Stimulated activated CD4-positive, alpha-beta T cell treated with anti-CD3 and anti-CD28 coated beads, TNF-alpha, amount 100 ng/mL, for 1 hour (primary cell): ENCODE measurements around the gene GNG12.

ENCODE experiments used
- DNase-seq, 3 donors: peaks; one replicate each; pipeline ENCODE4 v3.0.0-alpha.2; 2020; ENCODE audit warnings: low read depth in 3 of 3, low spot score in 1 of 3

Gene GNG12

GRCh38 chr1:67816095-67816475 is 17.2 kb downstream of the GNG12 start:
- DNase-seq, result no peak

DNA sequence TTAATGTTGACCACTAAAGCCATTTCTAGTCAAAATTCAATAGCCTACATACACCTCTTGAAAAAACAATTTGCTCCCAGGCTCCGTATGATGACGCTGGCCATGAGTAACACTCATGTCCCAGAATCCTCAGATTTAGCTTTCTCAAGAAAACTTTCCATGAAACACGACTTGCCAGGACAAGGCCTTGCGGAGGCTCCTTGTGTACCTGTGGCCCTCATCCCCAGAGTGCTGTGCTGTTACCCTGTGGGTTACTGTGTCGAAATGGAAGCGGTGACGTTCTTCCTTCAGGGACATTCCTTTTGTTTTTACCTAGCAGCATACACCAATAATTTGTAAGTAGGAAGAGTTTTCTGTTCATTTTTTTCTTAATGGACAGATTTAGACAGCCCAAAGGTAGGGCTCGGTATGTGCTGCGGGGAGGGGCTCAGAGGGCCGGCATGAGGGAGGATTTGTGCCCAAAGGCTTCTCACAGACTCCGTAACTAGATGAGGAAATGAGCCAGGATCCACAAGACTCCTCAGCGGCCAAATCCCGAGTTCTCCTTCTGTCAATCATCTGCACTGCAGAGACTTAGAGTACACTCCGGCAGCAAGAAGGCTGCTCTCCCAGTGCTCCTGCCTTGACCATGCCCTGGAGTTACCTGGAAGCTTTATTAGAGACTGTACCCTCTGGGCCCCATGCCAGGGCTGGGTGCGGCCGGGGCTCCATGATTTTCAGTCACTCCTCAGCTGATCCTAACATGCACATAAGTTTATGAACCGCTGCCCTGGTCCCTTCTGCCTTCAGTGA is 17.8 kb downstream of the GNG12 start:
- DNase-seq, result no peak

DNA sequence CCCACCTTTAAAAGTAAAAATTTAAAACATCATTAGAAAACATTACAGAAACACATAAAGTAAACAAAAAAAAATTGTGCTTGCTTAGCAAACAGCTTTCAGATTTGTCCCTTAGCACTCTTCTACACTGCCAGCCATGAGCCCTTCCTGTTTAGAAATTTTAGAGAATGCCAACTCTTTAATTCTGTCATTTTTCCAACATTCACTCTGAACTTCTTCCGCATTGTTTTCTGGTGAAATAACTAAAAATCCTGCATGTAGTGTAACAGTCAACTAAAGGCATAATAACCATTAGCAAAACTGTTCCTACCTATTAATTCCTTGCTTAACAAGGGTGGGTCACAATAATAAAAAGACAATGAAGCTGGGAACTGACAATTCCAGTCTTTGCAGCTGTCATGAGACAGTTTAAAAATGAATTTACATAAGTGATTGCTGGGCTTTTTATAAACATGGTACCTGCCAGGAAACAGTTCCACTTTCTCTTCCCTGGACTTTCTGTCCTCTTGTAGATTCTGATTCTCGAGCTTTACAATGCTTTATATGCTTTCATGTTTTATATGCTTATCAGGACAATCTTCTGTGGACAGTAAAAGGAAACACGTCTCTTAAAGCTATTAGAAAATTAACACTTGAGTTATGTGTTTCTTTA is 19.0 kb downstream of the GNG12 start:
- DNase-seq, result no peak

- DNase-seq, result no peak
Observed at GRCh38 chr1:67812226-67812625, 21.0 kb downstream of the GNG12 start.

DNA sequence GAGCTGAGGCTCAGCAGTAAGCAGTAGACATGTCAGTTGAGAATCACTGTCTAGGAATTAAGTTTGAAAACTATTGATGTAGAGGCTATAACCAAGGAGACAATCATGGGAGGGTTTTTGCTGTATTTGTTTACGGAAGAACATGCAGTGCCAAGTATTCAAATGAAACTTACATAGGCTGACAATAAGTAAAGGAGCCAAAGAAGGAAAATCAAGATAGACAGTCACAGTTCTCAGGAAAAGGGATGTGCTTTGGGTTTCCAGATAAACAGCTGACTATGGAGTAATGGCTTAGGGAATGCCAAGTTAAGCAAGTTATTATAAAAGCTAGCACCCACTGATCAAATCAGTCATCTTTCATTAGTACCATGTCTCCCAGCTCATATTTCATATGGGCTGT is 21.5 kb downstream of the GNG12 start:
- no peak for DNase-seq

DNA sequence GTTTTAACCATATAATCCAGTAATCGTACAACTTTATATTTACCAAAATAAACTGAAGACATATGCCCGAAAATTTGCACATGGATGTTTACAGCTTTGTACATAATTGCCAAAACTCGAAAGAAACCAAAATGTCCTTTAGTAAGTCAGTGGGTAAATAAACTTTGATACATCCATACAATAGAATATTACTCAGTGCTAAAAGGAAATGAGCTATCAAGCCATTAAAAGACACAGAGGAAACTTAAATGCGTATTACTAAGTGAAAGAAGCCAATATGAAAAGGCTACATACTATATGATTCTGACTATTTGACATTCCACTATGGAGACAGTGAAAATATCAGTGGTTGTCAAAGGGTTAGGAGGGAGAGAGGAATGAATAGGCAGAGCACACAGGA is 23.4 kb downstream of the GNG12 start:
- no peak for DNase-seq

- no peak for DNase-seq
Observed at GRCh38 chr1:67807282-67807681, 26.0 kb downstream of the GNG12 start.

- DNase-seq, result no peak
Observed at GRCh38 chr1:67804710-67805109, 28.6 kb downstream of the GNG12 start.

DNA sequence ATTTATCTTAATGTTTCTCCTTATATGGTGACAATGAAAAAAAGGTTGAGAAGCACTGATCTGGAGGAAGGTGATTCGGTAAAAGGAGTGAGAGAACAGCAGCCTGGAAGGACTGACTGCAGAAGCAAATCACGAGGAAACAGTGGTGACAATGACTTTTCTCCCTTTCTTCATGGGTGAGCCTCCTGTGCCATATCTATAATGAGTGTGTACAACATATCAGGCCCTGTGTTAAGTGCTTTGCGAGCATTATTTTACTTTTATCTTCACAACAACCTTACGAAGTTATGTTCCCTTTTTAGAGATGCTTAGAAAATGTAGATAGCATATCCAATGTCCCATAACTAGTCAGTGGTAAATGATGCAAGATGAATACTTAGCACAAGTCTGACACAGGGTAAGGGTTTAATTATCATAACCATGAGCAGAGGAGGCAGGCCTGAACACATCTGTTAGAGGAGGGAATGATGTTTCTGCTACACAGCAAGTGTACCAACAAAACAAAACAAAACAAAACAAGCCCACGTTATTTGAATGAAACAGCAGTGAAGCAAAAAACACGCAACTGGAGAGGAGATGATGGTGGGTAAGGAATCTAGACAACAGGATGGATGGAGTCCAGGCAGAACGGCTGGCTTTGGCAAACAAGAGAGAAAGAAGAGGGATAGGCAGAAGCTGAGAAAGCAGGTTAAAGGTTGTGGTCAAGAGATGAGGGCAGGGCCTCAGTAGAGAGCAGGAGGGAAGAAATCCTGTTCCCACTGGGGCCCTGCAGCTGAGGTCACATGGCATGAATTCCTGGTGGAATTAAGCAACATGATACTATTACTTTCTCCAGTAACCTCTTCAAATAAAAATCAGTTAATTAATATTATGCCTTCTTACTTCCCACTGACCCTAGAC is 29.6 kb downstream of the GNG12 start:
- DNase-seq, result no peak

DNA sequence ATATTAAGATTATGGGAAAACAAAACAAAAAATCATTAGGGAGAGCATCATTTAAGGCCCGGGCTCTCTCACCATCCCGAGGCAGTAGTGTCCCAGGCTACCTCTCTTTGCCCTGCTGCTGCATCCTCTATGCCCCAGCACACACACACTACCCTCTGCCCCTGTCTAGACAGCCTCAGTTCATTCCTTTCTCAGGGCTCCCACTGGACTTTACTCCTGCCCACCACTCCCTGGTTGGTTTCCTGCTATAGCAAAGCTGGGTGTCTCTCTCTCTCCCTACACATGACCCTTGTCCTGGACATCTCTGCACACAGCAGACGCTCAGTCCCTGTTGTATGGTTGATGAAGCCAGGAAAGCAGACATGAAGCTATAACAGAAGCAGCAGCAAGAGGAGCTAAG is 30.7 kb downstream of the GNG12 start:
- DNase-seq, result no peak

GRCh38 chr1:67801903-67802302 is 31.4 kb downstream of the GNG12 start:
- DNase-seq, result no peak

- no peak for DNase-seq
Observed at GRCh38 chr1:67795179-67795912, 37.9 kb downstream of the GNG12 start.

DNA sequence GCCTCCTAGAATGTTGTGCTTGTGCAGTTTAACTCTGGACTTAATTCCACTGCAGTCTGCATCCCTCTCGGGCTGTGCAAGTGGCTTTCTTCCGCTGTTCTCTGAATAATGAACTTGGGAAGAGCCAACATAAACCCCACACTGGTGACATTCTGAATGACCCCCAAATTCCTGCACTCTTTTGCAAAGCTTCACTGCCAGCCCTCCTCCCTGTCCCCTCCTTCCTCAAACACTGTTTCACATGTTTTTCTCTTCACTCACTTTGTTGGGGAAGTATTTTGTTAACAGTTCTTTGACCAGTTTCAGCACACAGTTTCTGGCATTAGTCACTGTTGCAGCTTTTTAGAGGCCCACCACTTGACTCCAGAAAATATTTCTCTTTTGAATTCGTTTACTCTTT is 39.7 kb downstream of the GNG12 start:
- no peak for DNase-seq

GRCh38 chr1:67792741-67793458 is 40.4 kb downstream of the GNG12 start:
- no peak for DNase-seq

DNA sequence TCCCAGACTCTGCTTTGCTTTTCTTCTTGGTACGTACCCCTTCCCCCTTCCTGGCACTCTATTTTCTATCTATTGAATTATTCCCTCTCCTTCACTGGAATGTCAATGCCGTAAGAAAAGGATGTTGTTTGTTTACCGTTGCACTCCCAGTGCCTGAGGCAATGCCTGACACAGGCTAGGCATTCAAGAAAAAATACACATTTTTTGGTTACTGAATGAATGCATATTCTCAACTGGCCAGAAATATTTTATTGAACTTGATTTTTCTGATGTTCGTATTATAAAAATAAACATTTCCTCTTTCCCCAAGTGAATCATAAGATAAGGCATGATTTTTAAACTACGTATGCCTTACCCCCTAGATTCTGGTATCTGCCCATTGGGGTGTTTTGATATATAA is 41.2 kb downstream of the GNG12 start:
- DNase-seq, result no peak

DNA sequence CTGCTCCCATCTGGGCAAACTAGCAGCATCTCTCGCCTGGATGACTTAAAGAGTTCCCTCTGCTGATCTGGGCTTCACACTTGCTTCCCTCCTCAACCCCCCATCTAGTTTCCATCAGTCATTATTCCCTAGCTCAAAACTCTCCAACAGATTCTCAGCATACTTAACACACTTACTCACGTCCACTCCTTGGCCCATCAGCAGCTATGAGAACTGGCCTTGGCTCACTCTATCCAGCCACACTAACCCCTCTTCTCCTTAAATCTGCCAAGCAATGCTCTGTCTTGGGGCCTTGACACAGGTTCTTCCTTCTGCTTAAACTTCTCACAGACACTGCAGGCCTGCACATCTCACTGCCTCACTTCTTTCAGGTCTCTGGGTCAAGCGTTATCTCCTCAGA is 41.6 kb downstream of the GNG12 start:
- no peak for DNase-seq

DNA sequence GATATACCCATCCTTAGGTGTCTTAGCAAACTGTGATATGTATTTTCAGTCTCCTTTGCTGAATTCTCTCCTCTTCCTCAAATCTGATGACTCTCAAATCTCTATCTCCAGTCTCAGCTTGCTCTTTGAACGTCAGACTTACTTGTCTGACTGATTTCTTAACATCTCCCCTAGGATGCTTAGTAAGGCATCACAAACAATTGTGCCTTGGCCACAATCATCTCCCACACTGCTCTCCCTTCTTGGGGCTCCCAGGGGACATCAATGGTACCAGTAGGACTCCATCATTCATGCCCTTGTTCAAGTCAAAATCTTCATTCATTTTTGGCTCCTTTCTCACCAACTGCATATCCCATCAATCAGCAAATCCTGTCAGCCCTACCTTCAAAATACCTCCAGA is 42.0 kb downstream of the GNG12 start:
- no peak for DNase-seq

GRCh38 chr1:67790201-67790692 is 43.0 kb downstream of the GNG12 start:
- DNase-seq, result no peak

DNA sequence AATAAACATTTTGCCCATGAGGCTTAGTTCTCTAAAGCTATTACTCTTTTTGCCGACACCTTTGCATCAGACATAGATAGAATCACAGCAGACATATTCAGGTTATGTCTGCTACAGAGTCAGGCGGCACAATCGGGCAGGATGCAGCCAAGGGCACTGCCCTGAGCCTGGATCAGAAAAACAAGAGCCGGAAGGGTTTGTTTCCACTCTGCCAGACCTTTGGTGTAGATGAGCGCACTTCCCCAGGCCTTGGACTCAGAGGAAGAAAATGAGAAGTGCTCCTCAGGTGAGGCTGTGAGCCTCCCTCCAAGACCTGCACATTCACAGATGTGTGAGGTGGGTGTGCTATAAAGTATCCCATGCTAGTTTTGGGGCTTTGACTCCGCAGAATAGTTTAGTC is 43.7 kb downstream of the GNG12 start:
- DNase-seq, result no peak

- DNase-seq, result no peak
Observed at GRCh38 chr1:67788904-67789303, 44.4 kb downstream of the GNG12 start.
